Panc1 (cell line): ENCODE measurements around the gene KISS1R. TPM values are rescaled to one million over a fixed set of nuclear protein-coding genes. Genes with fewer than 3 reads are reported as not detected.

Experiments
- ATAC-seq: fragments of 200-7000 bp; cut with Tn5 transposase; 2 replicates; pipeline ENCODE4 v1.9.1; 2020; ENCODE audit warnings: mild to moderate bottlenecking, moderate library complexity
- BruUV-seq: library from RNA; stranded (reverse); fragments of 400-500 nt; replicated peaks from 2 replicates; lab custom pipeline; 2021; lab: Mats Ljungman, UMichigan
- CTCF ChIA-PET: fragments of 300-600 bp; sonication (Branson Sonifier 250); formaldehyde crosslinking; loops from one replicate; lab custom pipeline; 2022; ENCODE audit warnings: antibody characterized with exemption; lab: Charles Lee
- POLR2A ChIA-PET: fragments of 300-600 bp; sonication (Branson Sonifier 250); formaldehyde crosslinking; loops from one replicate; lab custom pipeline; 2022; ENCODE audit warnings: antibody characterized with exemption; lab: Charles Lee
- DNase-seq: peaks from one replicate; pipeline ENCODE4 v3.0.0-alpha.2; 2010; ENCODE audit warnings: low read depth, low spot score
- H3K27ac ChIP-seq: 2 replicates; pipeline ENCODE4 v1.5.1; 2011; ENCODE audit warnings: mild to moderate bottlenecking, low read length, inconsistent platforms
- H3K27me3 ChIP-seq: fragments of 200-500 bp; sonication (Bioruptor generic); 2 replicates; pipeline ENCODE4 v1.6.0; 2014; ENCODE audit warnings: low read length, inconsistent platforms; ENCODE audit not compliant: control insufficient read depth, insufficient read depth
- H3K36me3 ChIP-seq: fragments of 200-500 bp; sonication (Bioruptor generic); 2 replicates; pipeline ENCODE4 v1.5.1; 2014; ENCODE audit warnings: inconsistent platforms, mild to moderate bottlenecking, low read length, moderate library complexity; ENCODE audit not compliant: control insufficient read depth, insufficient read depth
- H3K4me1 ChIP-seq: 2 replicates; pipeline ENCODE4 v1.5.1; 2011; ENCODE audit warnings: inconsistent platforms, mild to moderate bottlenecking, low read length, moderate library complexity; ENCODE audit not compliant: control insufficient read depth, insufficient read depth
- H3K4me3 ChIP-seq, 2 experiments: 2 replicates each; pipeline ENCODE4 v1.5.1; 2011 to 2012; ENCODE audit warnings: low read depth in 2 of 2, low read length in 2 of 2, mild to moderate bottlenecking in 2 of 2, inconsistent platforms in 1 of 2, moderate library complexity in 1 of 2
- H3K9me3 ChIP-seq: fragments of 200-500 bp; sonication (Bioruptor generic); 2 replicates; pipeline ENCODE4 v1.5.1; 2014; ENCODE audit warnings: low read depth, mild to moderate bottlenecking, inconsistent platforms, low read length, moderate library complexity; ENCODE audit not compliant: control insufficient read depth, insufficient read depth
- CTCF ChIP-seq: fragments of 450-650 bp; IDR thresholded peaks from 2 replicates; pipeline ENCODE4 v1.5.1; 2017; ENCODE audit warnings: mild to moderate bottlenecking
- POLR2AphosphoS5 ChIP-seq: IDR thresholded peaks from 2 replicates; pipeline ENCODE4 v1.6.1; 2012; ENCODE audit warnings: mild to moderate bottlenecking, low read depth, low read length, moderate library complexity
- REST ChIP-seq, 2 experiments: IDR thresholded peaks; 2 replicates each; pipeline ENCODE4 v1.6.1; 2011 to 2012; ENCODE audit warnings: low read depth in 2 of 2, control low read depth in 1 of 2, low read length in 1 of 2, mild to moderate bottlenecking in 1 of 2, moderate library complexity in 1 of 2; ENCODE audit not compliant: insufficient read depth in 1 of 2
- SIN3A ChIP-seq: IDR thresholded peaks from 2 replicates; pipeline ENCODE4 v1.6.1; 2012; ENCODE audit warnings: low read depth, mild to moderate bottlenecking, low read length, moderate library complexity, borderline replicate concordance; ENCODE audit not compliant: insufficient read depth
- TCF7L2 ChIP-seq: IDR thresholded peaks from 2 replicates; pipeline ENCODE4 v1.6.1; 2011; ENCODE audit warnings: mild to moderate bottlenecking, low read depth, low read length, inconsistent platforms
- in situ Hi-C: cut with HindIII; loops from 2 replicates; pipeline ENCODE4 v1.10.0; 2016; ENCODE audit warnings: low sequenced_read_pairs, low pct_unique_long_range_greater_than_20kb
- intact Hi-C: fragments of 100-400 bp; cut with micrococcal nuclease; formaldehyde crosslinking; loops from one replicate; pipeline ENCODE4 v1.10.0; 2022; ENCODE audit not compliant: unreplicated experiment
- total RNA-seq: library from RNA; stranded (reverse); gene quantifications from one replicate; pipeline ENCODE4 v1.2.1, GENCODE V29; 2021; ENCODE audit not compliant: unreplicated experiment

Gene KISS1R
- total RNA-seq, 1 experiment from 2014 or later: 0.92 TPM

- TF ChIP-seq POLR2AphosphoS5: no peak
- no peak for TF ChIP-seq SIN3A
- intact Hi-C loops (loop anchor here (10.0 kb wide), 1 partner anchor 137 kb away; no protein-coding TSS in a partner anchor), in situ Hi-C loops (no loop called here)
- DNase-seq: no peak
- Histone ChIP-seq H3K36me3 (no peaks in the 10 kb centered on the region; the same call in 1 of the 2 replicates), H3K4me1 (peaks cover 3% of the 10 kb centered on the region; the same call in 1 of the 2 replicates), H3K9me3 (no peaks in the 10 kb centered on the region), H3K4me3 (peak overlapping the region; percentile 23 to 30), H3K27ac (no peak overlapping the region), H3K27me3 (no peaks in the 10 kb centered on the region)
- BruUV-seq: no TSS peak
- ChIA-PET CTCF (no interaction called here), POLR2A (no interaction called here)
- no peak for ATAC-seq
Measured at GRCh38 chr19:911197-912033, 5.7 kb upstream of the KISS1R start.

DNA sequence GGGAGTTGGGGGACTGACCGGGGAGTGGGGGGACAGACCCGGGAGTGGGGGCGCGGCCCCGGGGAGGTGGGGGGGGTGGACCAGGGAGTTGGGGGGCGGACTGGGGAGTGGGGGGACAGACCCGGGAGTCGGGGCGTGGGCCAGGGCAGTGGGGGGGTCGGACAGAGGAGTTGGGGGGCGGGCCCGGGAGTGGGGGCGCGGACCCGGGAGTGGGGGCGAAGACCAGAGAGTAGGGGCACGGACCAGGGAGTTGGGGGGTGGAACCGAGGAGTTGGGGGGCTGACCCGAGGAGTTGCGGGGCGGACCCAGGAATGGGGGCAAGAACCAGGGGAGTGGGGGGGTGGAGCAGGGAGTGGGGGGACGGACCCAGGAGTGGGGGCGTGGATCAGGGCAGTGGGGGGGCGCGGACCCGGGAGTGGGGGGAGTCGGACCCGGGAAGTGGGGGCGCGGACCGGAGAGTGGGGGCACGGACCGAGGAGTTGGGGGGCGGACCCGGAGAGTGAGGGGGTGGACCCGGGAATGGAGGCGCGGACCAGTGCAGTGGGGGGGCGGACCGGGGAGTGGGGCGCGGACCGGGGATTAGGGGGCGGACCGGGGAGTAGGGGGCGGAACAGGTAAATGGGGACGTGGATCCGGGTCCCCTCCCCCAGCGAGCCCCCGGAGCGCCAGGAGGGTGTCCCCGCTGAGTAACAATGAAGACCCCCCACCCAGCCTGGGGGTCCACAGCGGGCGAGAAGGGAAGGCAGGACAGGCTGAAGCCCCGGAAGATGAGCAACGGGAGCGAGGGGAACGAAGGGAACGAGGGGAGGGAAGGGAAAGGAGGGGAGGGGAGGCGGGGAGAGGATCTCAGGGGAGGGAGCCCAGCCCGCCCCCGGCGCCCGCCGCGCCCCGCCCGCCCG, 4.7 kb upstream of the KISS1R start:
- ChIA-PET CTCF (no interaction called here), POLR2A (no interaction called here)
- Histone ChIP-seq H3K4me3 (peak overlapping the region; percentile 57 to 63), H3K4me1 (peaks cover 3% of the 10 kb centered on the region; the same call in 1 of the 2 replicates), H3K9me3 (no peaks in the 10 kb centered on the region), H3K27ac (no peak overlapping the region), H3K27me3 (no peaks in the 10 kb centered on the region), H3K36me3 (no peaks in the 10 kb centered on the region; the same call in 1 of the 2 replicates)
- no TSS peak for BruUV-seq
- ATAC-seq (peak; percentile 60), DNase-seq (no peak)
- no peak for TF ChIP-seq CTCF
- TF ChIP-seq POLR2AphosphoS5: no peak
- no peak for TF ChIP-seq REST (IDR thresholded peaks at IDR 0.05; ENCODE audit: insufficient read depth in 1 of 2, low read depth in 2 of 2, low read length in 1 of 2)
- TF ChIP-seq SIN3A: no peak
- no peak for TF ChIP-seq TCF7L2
- intact Hi-C loops (loop anchor here (10.0 kb wide), 1 partner anchor 138 kb away; no protein-coding TSS in a partner anchor), in situ Hi-C loops (no loop called here)
